Epidermal melanocyte (primary cell): ENCODE results near the gene WRAP53.

Source experiments
- DNase-seq: peaks from one replicate; pipeline ENCODE4 v3.0.0; 2011; ENCODE audit warnings: low spot score; ENCODE audit not compliant: insufficient read length

The WRAP53 gene

DNA sequence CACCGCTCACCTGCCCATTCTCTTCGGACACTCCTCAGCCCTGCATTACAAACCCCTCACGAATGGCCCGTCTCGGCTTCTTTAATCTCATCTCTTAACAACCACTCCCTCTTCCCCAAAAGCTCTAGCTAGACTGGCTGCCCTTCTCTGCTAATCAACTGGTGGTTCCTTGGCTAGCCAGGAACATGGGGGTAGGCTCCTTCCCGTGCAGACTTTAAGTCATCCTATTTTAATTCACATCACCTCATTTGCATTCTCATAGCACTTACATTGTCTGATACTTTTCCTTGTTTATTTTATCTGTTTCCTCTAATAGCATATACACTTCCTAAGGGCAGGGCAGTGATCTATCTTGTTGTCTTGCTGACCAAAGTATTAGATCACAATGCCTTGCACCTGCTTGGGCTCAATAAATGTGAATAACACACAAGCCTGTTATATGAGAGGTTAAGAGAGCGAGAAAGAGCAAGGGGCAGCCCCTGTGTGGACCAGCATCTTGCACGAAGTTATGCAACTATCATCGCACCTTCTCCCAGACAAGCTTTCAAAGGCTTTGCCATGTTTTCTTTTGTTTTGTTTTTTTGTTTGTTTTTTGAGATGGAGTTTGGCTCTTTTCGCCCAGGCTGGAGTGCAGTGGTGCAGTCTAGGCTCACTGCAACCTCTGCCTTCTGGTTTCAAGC, 10.7 kb upstream of the WRAP53 start:
- DNase-seq = peak; percentile 12

DNA sequence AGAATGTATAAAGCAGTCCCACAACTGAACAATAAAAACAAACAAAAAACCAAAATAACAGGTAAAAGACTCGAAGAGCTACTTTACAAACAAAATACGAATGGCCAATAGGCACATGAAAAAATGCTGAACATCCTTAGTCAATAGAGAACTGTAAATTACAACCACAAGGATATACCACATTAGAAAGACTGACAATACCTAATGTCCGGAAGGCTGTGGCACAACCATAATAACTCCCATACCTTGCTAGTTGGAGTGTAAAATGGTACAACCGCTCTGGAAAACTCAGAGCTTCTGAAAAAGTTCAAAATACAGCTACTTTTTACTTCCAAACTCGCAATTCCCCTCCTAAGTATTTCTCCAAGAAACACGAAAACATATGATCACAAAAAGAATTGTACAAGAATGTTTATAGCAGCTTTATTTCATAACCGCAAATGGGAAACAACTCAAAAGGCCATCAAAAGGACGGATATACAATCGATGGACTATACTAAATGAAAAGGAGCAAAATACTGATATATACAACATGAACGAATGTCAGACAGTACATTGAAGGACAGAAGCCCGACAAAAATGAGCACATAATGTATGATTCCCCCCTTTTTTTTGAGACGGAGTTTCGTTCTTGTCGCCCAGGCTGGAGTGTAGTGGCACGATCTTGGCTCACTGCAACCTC, 3.3 kb upstream of the WRAP53 start:
- no peak for DNase-seq

DNA sequence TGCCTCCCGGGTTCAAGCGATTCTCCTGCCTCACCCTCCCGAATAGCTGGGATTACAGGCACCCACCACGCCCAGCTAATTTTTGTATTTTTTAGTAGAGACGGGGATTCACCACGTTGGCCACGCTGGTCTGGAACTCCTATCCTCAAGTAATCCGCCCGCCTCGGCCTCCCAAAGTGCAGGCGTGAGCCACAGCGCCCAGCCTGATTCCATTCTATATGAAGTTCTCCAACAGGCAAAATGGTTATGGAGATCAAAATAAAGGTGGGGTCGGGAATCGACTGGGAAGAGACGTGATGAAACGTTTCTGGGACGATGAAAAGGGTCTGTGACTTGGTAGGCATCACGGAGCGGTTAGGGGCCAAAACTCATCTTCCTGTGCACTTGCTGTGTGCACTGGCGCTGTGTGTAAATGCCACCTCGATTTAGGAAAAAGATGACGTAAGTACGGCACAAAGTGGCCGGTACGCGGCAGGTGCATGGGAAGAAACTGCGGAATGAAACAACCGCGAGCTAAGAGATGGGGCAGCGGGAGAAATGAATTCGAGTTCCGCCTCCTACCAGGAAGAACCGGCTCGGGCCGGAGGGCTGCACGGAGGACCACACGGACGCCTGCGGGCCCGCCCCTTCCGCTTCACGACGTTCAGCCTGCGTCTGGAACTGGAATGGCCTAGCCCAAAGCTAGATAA, 2.6 kb upstream of the WRAP53 start:
- DNase-seq = peak; percentile 92

DNA sequence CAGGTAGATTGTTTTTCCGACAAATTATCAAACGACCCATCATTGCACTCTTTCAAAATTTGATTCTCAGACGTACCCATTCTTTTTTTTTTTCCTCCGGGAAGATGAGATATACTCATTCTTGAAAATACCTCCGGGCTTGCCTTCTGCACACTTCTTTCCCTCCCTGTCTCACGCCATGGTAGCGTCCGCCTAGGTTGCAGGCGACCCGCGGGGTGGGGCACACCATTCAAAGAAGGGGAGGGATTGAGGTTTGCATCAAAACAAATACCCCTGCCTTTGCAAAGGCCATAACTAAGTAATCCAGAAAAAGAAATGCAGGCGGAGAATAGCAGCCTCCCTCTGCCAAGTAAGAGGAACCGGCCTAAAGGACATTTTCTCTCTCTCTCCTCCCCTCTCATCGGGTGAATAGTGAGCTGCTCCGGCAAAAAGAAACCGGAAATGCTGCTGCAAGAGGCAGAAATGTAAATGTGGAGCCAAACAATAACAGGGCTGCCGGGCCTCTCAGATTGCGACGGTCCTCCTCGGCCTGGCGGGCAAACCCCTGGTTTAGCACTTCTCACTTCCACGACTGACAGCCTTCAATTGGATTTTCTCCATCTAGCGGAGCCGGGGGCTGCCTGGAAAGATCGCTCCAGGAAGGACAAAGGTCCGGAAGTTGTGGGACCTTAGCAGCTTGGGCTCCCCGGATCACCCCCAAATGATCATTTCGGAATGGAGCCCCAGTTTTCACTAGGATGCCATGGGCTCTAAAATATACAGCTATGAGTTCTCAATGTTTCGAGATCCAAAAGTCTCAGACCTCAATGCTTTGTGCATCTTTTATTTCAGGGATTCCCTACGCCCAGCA, 1.8 kb upstream of the WRAP53 start:
- peak; percentile 44 for DNase-seq

DNA sequence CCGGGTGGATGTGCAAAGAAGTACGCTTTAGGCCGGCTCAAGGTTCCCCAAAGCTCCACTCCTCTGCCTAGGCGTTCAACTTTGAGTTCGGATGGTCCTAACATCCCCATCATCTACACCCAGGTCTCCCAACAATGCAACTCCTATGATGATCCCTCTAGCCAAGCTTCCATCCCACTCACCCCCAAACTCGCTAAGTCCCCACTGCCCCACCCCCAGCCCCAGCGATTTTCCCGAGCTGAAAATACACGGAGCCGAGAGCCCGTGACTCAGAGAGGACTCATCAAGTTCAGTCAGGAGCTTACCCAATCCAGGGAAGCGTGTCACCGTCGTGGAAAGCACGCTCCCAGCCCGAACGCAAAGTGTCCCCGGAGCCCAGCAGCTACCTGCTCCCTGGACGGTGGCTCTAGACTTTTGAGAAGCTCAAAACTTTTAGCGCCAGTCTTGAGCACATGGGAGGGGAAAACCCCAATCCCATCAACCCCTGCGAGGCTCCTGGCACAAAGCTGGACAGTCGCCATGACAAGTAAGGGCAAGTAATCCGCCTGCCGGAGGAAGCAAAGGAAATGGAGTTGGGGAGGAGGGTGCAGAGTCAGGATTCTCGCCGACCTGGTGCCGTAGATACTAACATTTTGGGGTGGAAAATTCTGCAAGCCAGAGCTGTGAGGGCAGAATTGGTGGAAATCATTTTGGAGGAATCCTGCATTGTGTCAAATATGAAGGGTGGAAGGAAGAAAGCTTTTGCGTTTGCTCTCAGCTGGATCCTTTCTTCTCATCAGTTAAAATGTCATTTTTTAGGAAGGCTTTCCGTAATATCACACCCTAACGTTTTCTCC, 987 bp upstream of the WRAP53 start, which contains the start of gene TP53:
TP53 (minus strand) TSS at position 419 of the 836 bp plus-strand sequence. CDS start 10,896 bp downstream, outside the sequence.
- peak; percentile 71 for DNase-seq

DNA sequence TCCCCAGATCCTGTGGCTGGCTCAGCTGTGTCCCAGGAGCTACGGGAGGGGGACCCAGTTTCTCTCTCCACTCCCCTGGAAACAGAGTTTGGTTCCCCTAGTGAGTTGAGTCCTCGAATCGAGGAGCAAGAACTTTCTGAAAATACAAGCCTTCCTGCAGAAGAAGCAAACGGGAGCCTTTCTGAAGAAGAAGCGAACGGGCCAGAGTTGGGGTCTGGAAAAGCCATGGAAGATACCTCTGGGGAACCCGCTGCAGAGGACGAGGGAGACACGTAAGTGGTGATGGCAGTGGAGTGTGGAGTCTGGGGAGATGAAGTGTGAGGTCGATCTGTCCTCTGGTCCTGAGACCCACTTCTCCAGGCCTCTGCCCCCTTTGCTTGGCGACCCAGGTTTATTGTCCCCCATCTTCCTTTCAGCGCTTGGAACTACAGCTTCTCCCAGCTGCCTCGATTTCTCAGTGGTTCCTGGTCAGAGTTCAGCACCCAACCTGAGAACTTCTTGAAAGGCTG, 585 bp downstream of the WRAP53 start:
- no peak for DNase-seq

DNA sequence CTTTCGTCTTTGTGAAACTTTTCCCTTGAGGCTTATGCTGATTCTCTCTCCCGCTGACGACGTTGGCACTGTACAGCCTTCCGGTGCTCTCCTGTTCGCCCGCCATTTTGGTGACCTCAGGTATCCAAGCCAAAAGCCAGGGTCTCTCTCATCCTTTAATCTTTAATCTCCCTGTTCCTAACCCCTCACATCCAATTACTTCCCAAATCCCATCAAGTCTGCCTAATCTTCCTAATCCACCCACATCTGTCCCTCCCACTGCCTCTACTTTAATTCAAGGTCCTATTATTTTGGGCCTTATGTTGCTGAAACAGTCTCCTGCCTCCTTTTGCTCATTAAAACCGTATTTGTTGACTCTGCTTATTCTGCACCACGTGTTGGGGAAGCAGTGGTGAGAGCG, 7.3 kb downstream of the WRAP53 start:
- DNase-seq = no peak

DNA sequence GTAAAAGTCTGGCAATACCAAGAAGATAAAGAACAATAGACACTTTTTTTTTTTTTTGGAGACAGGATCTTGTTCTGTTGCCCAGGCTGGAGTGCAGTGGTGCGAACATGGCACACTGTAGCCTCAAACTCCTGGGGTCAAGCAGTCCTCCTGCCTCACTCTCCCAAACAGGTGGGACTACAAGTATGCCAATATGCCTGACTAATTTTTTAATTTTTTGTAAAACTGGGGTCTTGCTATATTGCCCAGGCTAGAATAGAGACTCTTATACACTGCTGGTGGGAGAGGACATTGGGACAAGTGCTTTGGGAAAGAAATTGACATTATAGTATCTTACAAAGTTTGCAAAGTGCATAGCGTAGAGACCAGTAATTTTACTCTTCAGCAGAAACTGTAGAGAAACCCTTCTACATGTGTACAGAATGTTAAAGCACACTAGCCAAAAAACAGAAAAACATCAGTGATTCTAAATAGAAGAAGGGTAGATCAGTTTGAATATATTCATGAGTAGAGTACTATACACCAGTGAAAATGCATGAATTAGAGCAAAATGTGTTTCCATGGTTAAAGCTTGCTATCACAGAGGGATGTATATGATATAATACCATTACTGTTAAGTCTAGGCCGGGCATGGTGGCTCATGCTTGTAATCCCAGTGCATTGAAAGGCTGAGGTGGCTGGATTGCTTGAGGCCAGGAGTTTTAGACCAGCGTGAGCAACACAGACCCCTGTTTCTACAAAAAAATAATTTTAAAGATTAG, 9.7 kb downstream of the WRAP53 start:
- no peak for DNase-seq

DNA sequence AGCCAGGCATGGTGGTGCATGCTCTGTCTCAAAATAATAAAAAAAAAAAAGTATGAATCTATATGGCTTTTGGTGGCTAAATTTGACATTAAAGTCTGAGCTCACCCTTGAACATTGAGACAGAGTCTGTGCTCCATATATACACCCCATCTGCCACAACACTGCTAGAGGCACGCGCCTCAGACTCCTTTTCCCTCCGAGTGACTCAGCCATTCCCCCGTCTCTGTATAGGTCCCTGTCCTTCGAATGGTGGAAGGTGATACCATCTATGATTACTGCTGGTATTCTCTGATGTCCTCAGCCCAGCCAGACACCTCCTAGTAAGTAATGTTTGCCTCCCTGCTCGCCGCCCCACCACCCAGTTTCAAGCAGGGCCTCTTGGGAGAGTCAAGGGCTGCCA, 12.2 kb downstream of the WRAP53 start:
- DNase-seq = no peak

DNA sequence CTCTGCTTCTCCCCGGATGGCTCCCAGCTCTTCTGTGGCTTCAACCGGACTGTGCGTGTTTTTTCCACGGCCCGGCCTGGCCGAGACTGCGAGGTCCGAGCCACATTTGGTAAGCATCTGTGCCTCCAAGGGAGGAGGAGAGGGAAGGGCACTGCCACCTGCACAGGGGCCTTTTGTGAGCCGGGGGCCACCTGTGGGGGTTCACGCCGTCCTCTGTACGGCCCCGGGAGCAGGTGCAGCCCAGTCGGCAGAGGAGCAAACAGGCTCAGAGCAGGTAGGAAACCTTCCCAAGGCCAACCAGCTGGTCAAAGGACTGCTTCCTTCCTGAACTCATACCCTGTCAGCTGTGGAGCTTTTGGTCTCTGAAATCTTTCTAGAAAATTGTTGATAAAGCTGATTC, 13.4 kb downstream of the WRAP53 start:
- DNase-seq = no peak

DNA sequence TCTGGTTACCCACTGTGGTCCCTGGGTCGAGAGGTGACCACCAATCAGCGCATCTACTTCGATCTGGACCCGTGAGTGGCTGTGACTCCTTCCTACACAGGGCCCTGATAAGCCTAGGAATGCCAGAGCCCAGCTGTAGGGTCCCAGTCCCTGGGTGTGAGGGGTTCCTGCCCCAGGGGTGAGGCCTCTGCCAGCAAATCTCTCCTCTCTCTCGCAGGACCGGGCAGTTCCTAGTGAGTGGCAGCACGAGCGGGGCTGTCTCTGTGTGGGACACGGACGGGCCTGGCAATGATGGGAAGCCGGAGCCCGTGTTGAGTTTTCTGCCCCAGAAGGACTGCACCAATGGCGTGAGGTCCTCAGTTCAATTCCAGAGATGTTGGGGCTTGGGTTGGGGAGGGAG, 14.5 kb downstream of the WRAP53 start:
- no peak for DNase-seq

DNA sequence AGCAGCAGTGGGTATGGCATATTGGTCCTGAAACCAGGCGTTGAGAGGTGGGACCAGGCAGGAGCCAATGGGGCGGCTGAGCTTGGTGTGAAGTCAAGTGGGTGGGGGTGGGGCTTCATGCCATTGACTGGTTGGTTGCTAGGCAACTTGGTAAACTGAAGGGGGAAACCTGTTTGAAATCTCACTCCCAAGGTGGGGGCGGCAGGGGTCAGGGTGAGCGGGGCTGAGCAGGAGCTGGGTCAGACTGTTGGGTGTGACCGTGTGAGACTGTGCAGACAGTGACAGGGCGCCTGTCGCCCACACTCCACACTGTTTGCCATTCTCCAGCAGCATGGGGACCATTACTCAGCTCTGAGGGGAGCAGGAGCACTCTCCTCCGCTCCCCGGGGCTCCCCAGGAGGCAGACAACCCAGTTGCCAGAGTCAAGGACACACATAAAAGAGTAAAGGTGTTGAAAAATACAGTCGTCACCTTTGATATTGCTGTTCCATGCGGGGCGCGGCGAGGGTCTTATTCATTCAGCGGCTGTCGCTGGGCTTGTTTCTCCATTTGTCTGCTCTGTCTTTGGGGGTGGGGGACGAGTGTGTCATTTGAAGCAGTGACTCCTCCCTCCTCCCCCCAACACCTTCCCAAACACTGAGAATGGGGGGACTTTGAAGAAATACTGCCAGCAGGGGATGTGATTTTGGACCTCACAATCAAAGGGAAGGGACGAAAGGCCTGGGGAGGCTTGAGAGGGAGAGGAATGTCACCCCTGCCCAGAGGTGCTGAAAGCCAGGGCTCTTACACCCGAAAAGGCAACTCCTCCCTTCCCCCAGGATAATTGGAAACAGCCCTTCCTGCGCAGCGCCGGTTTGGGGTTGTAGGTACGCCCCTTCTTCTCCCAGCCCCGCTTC, 15.6 kb downstream of the WRAP53 start:
- DNase-seq = no peak

DNA sequence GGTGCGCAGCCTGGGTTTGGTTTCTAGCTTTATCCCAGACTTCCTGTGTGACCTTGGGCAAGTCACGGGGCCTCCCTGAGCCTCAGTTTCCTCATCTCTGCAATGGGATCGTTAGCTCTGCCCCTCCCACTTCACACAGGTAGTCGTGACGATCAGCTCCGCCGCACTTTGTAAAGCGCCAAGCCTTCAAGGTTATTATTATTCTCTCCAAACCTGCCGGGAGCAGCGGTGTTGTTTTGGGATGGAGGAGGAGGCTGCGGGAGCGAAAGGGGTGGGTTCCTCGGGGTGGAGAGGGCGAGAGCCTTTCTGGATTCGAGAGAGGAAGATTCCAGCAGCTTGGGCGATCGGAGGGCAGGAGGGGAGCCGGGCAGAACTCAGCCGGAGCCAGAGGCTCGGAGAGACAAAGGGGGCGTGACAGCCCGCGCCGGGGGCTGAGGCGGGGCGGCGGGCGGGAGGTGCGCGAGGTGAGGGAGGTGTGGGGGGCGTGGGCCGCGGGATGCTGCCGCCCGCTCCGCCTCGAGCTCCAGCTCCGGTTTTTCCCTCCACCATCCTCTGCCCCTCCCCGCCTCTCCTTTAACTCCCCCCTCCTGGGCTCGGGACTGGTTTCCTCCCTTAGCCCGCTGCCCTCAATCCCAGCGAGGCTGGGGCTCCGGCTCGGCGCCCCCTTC, 16.5 kb downstream of the WRAP53 start, which contains the start of gene EFNB3:
EFNB3 (plus strand) TSS at position 602 of the 668 bp plus-strand sequence. CDS start 397 bp downstream, outside the sequence.
- no peak for DNase-seq

DNA sequence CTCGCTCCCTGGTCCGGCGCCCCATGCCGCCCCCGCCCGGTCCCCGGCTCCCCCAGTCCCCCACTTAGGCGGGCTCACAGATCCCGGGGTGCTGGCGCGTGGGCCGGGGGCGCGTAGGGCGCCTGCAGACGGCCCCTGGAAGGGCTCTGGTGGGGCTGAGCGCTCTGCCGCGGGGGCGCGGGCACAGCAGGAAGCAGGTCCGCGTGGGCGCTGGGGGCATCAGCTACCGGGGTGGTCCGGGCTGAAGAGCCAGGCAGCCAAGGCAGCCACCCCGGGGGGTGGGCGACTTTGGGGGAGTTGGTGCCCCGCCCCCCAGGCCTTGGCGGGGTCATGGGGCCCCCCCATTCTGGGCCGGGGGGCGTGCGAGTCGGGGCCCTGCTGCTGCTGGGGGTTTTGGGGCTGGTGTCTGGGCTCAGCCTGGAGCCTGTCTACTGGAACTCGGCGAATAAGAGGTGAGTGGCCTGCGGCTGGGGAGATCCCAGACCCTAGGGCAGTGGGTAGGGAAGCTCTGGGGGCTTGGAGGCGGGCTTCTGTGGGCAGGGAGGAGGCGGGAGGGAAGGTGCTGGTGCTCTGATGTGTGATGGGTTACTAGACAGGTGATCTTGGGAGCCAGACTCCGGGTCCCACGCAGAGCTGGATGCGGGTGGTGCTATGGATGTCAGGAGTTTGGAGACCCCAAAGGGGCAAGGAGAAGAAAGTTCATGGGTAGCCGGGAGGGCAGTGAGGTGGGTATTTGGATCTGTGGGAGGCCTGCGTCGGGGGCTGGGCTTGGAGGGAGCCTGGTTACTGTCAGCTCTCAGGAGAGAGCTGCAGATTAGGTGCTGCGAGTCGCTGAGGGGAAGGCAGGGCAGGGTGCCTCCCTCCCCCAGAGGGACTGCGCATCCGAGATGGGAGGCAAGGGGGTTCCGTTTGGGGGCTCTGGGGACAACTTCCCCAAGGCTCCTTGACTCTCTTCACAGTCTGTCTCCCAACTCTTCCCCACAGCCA, 17.3 kb downstream of the WRAP53 start:
- DNase-seq = no peak

DNA sequence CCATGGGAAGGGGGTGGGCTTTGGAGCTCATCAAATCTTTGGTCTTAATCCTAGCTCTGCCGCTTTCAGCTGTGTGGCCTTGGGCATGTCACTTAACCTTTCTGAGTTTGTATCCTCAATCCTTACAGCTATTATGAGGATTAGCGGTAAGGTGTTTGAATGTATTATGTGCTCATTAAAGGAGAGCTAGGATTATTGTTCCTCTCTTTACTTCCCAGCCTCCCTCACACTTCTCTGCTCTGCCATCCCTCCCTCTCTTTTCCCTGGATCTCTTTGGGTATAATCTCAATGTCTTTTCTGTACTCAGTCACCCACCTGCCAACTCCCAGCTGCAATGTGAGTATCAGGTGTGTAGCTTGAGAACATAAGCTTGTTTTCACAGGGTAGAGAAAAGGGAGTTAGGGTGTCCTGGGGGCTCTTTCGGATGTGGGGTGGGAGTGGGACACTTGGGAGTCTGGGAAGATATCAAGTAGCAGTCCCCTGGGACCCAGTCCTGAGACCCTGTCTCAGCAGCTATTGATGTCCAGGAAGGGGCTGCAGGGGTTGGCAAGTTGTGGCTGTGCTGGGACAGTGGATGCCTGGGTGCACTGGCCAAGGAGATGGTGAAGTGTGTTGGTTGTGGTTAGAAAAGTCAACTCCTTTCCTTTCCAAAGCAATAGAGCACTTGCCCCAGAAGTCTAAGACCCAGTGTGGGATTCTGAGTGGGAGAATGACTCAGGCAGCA, 18.5 kb downstream of the WRAP53 start:
- no peak for DNase-seq

DNA sequence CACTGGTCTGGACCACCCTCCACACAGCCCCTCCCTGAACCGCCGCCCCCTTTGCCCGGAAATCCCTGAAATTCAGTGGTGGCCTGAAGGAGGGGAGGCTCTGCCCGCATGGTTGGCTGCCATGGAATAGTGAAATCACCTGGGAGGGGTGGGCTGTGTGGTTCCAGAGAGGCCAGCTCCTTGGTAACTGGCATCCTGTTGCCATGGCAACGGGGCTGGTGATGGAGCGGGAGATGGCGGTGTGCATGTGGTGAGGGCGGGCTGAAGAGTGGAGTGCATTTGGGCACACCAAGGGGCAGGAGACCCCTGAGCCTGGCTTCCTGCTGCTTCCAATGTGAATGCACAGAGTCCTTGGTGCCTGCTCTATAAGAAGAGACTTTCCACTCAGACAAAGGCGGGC, 19.2 kb downstream of the WRAP53 start:
- DNase-seq = no peak
